Activated naive CD8-positive, alpha-beta T cell (primary cell): ENCODE measurements around the gene CIB4.
A peak's percentile ranks its signal among the peaks of the same experiment; 100 is the strongest.

Source experiments
- H3K27ac Mint-ChIP-seq: one replicate; pipeline ENCODE4 v1.8.0; 2021; ENCODE audit warnings: mixed read lengths
- H3K27me3 Mint-ChIP-seq: one replicate; pipeline ENCODE4 v1.8.0; 2021; ENCODE audit warnings: mixed read lengths
- H3K36me3 Mint-ChIP-seq: one replicate; pipeline ENCODE4 v1.8.0; 2021; ENCODE audit warnings: mixed read lengths
- H3K4me1 Mint-ChIP-seq: one replicate; pipeline ENCODE4 v1.8.0; 2021; ENCODE audit warnings: low read depth, mixed read lengths
- H3K4me3 Mint-ChIP-seq: one replicate; pipeline ENCODE4 v1.8.0; 2021; ENCODE audit warnings: mild to moderate bottlenecking, mixed read lengths
- H3K9me3 Mint-ChIP-seq: one replicate; pipeline ENCODE4 v1.8.0; 2021; ENCODE audit warnings: low read depth, mixed read lengths

Gene CIB4

DNA sequence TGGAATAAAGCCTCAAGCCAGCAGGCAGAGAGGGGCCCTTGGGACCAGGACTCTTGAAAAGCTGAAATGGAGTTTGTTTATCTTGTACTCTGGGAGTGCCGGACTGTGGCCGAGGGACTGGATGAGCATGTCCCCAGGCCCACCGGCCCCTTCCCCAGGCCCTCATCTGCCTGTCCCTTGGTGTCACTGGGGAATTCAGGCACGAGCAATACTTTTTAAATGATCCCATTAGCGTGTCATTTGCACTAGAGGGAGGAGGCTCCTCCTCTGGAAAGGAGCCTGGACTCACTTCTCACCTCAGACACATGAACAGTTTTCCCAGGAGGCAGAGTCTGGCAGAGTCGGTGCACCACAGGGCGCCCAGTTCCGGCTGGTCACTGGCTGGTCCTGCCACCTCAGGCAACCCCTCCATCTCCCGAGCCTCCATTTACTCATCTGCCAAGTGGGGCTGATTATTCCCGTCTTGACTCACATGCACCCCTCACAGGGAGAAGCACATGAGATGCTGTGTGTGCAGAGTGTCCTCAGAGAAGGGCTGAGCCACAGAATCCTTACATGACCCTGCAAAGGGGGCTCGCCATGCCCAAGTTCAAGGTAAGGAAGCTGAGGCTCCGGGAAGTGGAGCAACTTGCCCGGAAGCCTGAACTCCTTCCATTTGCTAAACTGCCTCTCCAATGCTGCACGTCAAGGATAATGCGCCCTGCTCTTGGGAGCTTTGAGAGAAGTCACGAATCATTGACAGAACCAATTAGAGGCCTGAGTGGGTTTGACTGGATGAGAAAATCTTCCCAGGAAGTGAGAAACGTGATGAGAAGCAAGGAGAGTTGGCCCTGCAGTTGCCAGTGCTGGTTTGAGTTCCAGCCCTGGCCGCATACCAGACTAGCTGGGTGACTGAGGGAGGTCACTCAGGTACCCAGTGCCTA, 26.7 kb downstream of the CIB4 start:
- H3K4me1 Mint-ChIP-seq, result peaks cover 14% of the 10 kb centered on the region
- H3K4me3 Mint-ChIP-seq, result no peak overlapping the region
- H3K9me3 Mint-ChIP-seq, result no peaks in the 10 kb centered on the region
- no peaks in the 10 kb centered on the region for H3K36me3 Mint-ChIP-seq
- no peak overlapping the region for H3K27ac Mint-ChIP-seq
- H3K27me3 Mint-ChIP-seq, result peaks cover 5% of the 10 kb centered on the region

DNA sequence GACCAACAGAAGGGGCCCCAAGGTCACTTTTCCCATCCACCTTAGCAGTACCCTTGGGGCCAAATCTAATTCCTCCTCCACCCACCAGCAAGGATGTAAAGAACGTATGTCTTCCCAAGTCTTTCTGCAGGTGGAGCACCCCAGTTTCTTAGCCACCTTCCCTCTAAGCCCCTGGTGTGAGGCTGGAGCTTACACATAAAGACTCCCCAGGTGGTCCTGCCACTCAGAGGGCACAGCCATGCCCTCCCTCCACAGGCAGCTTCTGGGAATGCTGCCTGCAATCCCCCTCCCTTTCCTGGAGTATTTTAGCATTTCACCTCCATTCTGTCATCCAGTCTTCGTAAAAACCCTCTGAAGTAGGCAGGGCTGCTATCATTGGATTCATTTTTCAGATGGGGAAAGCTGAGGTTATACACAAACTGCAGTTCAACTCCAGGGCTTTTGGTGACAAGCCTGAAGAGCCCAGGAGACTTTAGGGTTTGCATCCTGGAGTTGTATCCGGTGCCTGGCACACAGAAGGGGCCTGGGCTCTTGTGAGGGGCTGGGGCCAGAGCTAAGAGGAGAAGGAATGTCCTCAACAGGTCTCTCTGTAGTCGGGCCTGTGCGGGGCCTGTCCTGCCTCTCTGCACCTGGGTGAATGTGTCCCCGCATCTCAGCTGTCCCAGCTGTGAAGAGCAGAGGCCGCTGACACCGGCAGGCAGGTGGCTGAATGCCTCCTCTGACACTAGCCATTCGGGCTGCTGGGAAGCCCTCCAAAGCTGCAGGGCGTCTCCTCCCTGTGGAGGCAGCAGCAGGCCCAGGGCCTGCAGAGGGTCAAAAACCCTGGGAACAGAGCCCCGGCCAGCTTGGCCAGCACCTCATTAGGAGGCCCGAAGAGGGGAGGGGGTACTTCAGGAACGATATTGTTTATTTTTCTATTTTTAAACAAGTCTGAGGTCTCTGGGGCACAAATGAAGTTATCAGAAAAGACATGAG, 27.6 kb downstream of the CIB4 start:
- H3K9me3 Mint-ChIP-seq, result no peaks in the 10 kb centered on the region
- H3K27me3 Mint-ChIP-seq, result peaks cover 2% of the 10 kb centered on the region

DNA sequence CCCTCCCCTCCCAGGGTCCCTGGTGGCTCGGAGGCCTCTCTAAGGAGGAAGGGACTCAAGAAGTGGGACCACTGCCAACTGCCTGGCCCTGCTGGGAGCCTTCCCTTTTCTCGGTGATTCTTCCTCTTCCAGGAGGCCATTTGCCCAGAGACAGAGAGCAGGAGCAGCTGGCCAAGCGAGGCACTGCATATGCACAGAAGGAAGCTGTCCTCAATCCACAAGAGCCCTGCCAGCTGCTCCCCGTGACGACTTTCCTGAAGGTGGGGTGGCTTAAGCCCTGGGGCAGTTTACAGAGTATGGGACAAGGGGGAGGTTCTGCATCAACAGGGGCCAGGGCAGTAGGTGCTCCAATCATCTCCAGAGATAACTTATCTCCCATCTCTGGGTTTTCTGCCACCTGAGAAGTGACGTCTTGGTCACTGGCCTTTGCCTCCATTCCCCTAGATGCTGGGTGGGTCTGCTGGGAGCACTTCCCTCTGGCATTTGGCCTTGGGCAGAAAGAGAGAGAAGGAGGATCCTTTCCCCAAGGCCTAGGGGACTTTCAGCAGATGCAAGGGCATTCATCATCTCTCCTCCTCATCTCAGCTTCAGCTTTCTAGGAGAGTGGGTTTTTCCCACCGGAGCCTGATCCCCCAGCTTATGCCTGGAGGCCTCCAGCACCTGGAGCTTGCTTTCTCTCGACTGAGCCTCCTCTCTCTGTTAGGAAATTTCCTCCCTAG, 28.5 kb downstream of the CIB4 start:
- Mint-ChIP-seq H3K4me1 (peaks cover 25% of the 10 kb centered on the region), H3K4me3 (no peak overlapping the region), H3K27me3 (peaks cover 2% of the 10 kb centered on the region), H3K36me3 (no peaks in the 10 kb centered on the region), H3K9me3 (no peaks in the 10 kb centered on the region), H3K27ac (no peak overlapping the region)

More for the DNA sequence above, 27.6 kb downstream of the CIB4 start:
- no peaks in the 10 kb centered on the region for H3K36me3 Mint-ChIP-seq
- H3K27ac Mint-ChIP-seq, result no peak overlapping the region
- H3K4me3 Mint-ChIP-seq, result no peak overlapping the region
- H3K4me1 Mint-ChIP-seq, result peaks cover 21% of the 10 kb centered on the region

DNA sequence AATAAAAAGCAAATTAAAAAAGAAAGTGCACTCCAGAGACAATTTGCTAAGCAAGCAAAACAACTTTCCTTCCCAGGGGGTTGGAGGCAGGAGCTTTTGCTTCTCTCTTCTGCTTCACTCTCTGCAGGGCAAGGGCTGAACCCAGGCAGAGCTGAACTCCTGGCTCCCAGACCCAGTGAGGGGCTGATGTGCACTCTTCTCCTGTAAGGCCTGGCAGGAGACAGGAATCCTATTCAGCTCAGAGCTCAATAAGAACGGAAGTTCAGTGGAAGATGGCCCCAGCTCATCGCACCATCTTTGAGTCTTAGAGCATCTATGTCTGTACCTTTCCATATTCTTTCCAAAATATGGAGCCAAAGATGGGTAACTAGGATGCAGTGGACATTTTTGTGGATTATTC, 29.1 kb downstream of the CIB4 start:
- no peak overlapping the region for H3K27ac Mint-ChIP-seq
- no peaks in the 10 kb centered on the region for H3K9me3 Mint-ChIP-seq
- peaks cover 25% of the 10 kb centered on the region for H3K4me1 Mint-ChIP-seq
- no peaks in the 10 kb centered on the region for H3K36me3 Mint-ChIP-seq
- no peak overlapping the region for H3K4me3 Mint-ChIP-seq
- H3K27me3 Mint-ChIP-seq, result peaks cover 2% of the 10 kb centered on the region

DNA sequence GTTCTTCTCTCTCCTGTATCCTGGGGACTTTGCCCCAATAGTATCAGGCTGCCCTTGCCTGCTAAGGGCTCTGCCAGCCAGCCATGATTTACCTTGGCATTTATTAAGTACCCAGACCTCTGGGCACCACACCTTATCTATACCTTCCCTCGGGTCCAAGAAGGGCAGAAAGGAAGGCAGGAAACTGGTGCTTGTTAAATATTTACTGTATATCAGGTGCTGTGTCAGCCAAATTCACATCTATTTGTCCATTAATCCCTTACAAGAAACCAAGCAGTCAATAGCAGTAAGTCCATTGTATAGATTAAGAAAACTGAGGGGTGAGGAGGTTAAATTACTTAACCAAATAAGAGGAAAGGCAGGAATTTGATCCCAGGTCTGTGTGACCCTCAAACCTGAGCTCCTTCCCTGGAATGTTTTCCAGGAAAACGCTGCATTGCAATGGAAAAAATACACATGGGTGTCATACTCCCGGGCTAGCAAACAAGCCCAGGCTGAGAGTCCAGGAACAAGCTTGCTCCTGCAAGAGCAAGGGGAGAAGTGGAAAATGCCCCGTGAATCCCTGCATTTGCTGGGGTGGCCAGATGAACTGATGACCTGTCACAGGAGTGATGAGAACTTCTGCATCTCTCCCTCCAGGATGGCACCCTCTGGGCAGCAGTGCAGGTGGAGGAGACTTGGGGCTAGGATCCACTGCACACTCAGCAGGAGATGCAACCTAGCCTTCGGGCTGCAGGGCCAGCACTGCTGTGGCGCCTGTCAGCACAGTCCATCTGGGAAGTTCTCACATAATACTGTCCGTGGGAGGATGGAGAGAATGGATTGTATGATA, 30.4 kb downstream of the CIB4 start:
- Mint-ChIP-seq H3K27ac (no peak overlapping the region), H3K36me3 (no peaks in the 10 kb centered on the region), H3K9me3 (no peaks in the 10 kb centered on the region), H3K4me1 (peaks cover 25% of the 10 kb centered on the region), H3K4me3 (no peak overlapping the region), H3K27me3 (no peaks in the 10 kb centered on the region)

DNA sequence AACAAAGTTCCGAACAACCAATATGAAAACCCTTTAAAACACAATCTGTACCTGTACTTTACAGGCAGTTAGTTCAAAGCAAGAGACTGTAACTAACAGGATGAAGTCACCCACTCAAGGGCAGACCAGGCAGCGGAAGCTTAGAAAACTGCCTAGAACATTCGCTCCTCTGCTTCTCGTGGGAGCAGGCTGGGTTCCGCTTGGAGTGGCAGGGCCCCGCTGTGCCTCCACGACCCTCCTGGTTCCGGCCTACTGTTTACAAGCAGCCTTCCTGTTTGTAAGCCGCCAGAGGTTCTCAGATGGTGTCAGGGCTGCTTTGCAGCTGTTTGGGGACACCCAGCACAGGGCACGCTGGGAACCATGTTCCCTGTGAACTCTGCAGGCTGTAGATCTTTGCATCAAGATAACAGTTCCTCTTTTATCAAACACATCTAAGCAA, 31.3 kb downstream of the CIB4 start:
- H3K36me3 Mint-ChIP-seq, result no peaks in the 10 kb centered on the region
- peaks cover 25% of the 10 kb centered on the region for H3K4me1 Mint-ChIP-seq
- H3K4me3 Mint-ChIP-seq, result peak overlapping the region; percentile 51
- no peaks in the 10 kb centered on the region for H3K9me3 Mint-ChIP-seq
- peak overlapping the region; percentile 61 for H3K27ac Mint-ChIP-seq
- H3K27me3 Mint-ChIP-seq, result peaks cover 2% of the 10 kb centered on the region

DNA sequence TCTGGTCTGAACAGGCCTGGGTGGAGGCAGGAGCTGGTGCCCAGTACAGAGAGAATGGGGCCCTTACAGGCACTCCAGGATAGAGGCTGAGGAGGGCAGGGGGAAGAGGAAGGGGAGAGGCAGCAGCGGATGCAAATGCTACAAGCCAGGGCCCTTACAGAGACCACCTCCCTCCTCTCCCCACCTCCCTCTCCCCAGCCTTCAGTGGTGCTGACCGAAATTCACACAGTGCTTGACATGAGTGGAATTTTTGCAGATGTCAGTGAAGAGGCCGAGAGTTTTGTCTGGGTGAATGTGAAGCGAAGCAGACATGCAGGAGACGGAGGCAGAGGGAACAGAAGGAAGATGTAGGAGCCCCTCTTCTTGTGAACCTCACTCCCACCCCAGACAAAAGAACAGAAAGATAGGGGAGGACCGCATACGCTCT, 31.9 kb downstream of the CIB4 start:
- Mint-ChIP-seq H3K36me3 (no peaks in the 10 kb centered on the region), H3K4me3 (peak overlapping the region; percentile 42), H3K9me3 (no peaks in the 10 kb centered on the region), H3K27ac (peak overlapping the region; percentile 61), H3K4me1 (peaks cover 25% of the 10 kb centered on the region), H3K27me3 (peaks cover 2% of the 10 kb centered on the region)

DNA sequence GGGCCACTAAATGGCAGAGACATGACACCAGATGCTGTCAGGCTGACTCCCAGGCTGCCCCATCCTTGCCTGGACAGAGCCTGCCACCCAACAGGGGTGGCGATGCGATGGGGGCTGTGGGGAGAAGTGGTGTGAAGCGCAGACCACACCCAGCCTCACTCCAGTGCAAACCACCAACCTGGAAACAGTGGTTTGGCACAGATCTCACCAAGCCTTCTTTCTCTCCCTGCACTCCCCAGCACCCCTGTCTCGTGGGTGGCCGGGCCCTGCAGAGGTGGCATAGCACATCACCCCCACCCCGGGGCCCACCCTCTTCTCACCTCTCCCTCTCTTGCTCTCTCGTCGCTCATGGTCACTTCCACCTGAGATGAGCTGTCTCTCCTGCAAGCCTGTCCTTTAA, 32.6 kb downstream of the CIB4 start:
- H3K4me1 Mint-ChIP-seq, result peaks cover 25% of the 10 kb centered on the region
- H3K9me3 Mint-ChIP-seq, result no peaks in the 10 kb centered on the region
- no peak overlapping the region for H3K27ac Mint-ChIP-seq
- no peak overlapping the region for H3K4me3 Mint-ChIP-seq
- peaks cover 2% of the 10 kb centered on the region for H3K27me3 Mint-ChIP-seq
- no peaks in the 10 kb centered on the region for H3K36me3 Mint-ChIP-seq

DNA sequence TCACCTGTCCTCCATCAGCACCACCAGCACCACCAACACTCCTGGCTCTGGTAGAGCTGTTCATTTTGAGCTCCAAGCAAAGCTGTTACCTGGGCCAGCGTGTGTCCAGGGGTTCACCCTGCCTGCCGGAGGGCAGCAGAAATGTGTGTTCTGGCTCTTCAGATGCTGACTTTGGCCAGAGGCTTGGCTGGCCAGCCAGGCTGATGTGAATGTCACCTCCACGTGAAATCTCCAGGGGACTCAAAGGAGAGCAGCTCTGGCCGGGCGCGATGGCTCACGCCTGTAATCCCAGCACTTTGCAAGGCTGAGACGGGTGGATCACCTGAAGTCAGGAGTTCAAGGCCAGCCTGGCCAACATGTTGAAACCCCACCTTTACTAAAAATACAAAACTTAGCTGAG, 33.5 kb downstream of the CIB4 start:
- Mint-ChIP-seq H3K4me3 (no peak overlapping the region), H3K36me3 (no peaks in the 10 kb centered on the region), H3K9me3 (no peaks in the 10 kb centered on the region), H3K27ac (no peak overlapping the region), H3K4me1 (peaks cover 25% of the 10 kb centered on the region), H3K27me3 (peaks cover 4% of the 10 kb centered on the region)

DNA sequence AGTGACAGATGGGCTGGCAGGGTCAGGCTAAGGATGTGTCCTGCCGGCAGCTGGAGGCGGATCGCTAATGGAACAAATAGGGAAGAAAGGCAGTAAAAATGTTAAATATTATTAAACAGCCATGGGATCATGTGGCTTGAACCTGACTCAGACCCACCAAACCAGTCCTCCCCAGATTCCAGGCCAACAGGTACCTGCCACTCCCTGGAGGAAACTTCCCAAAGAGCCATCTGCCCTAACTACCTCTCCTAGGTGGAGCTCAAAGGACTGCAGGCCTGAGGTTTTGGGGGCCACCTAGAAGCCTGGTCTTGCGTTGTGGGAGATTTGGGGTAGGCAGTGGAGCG, 34.3 kb downstream of the CIB4 start:
- peaks cover 25% of the 10 kb centered on the region for H3K4me1 Mint-ChIP-seq
- no peaks in the 10 kb centered on the region for H3K9me3 Mint-ChIP-seq
- H3K4me3 Mint-ChIP-seq, result no peak overlapping the region
- H3K36me3 Mint-ChIP-seq, result no peaks in the 10 kb centered on the region
- no peak overlapping the region for H3K27ac Mint-ChIP-seq
- H3K27me3 Mint-ChIP-seq, result peaks cover 9% of the 10 kb centered on the region

DNA sequence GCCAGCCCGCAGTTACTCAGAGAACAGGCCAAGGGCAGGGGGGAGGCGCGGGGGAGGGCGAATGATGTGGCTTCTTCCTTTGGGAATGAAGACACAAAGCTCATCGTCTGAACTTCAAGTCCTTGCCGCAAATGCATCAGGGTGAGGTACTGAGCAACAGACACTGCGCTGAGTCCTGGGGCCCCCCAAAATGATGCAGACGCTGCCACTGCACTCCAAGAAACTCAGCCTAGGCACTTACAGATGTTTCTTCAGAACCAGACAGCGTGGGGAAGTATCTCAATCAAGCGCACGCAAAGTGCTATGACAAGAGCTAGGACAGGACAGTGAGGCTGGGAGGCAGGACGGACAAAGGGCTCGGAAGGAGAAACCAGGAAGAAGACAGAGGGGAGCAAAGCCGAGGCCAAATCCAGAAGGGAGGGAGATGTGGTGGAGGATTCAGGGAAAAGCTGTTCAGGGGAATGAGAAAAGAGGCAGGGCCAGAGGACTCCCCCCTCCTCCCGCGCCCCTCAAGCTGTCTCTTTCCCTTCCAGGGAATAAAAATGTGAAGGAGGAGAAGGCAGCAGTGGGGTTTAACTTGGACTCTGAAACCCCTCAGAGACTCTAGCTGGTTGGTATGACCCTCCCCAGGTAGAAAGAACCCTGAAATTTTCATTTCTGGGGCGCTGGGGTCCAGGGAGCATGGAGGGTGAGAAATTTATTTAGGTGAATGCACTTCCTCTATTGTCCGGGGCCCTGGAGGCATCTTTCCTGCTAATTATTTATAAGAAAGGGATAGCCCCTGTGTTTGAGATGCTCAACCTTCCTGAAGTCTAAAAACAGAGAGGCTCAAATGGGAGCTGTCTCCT, 34.9 kb downstream of the CIB4 start:
- H3K27me3 Mint-ChIP-seq, result peaks cover 14% of the 10 kb centered on the region
- no peak overlapping the region for H3K27ac Mint-ChIP-seq
- peaks cover 25% of the 10 kb centered on the region for H3K4me1 Mint-ChIP-seq
- H3K36me3 Mint-ChIP-seq, result no peaks in the 10 kb centered on the region
- H3K4me3 Mint-ChIP-seq, result no peak overlapping the region
- H3K9me3 Mint-ChIP-seq, result no peaks in the 10 kb centered on the region

DNA sequence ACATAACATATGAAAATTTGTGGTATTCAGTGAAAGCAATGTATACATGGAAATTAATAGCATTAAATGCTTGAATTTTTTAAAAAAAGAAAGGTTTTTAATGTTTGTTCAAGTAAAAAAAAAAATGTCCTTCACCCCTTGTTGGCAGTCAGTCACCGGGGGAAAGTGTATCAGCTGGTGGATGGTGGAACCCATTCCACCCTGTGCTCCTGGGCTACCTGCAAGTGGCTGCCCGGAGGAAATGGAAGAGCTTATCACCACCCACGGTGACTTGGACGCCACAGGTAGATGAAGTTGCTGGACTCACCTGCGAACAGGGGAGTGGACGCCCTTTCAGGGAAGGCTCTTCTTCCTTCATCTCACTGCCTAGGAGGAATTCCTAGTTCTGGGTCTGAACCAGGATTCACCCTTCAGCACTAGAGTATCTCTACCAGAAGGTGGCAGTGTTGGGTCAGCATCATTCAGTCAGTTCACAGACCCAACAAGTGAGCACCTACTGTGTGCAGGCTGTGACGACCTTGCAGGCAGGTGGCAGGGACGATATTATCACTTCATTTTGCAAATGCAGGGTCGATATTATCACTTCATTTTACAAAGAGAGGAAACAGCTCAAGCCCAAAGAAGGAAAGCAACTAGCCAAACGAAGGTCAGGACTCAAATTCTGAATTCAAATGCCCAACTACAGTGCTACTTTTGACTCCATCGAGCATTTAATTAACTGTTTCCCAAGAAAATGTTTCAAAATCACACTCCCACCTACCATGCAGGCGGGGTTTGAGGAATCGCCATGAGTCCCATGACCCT, 35.8 kb downstream of the CIB4 start:
- Mint-ChIP-seq H3K27me3 (peaks cover 16% of the 10 kb centered on the region), H3K9me3 (no peaks in the 10 kb centered on the region), H3K27ac (no peak overlapping the region)

DNA sequence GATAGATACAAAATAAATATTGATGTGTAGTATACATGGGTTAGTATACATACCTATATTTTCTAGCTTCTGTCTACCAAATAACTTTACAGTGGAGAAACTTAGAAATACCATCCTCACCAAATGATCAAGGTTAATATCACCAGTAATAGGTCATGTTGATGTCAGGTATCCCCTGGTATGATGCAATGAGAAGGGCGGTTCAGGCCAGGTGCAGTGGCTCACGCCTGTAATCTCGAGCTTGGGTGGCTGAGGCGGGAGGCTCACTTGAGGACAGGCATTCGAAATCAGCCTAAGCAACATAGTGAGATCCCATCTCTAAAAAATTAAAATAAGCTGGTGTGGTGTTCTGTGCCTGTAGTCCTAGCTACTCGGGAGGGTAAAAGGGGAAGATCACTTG, 38.6 kb downstream of the CIB4 start:
- Mint-ChIP-seq H3K36me3 (no peaks in the 10 kb centered on the region), H3K9me3 (no peaks in the 10 kb centered on the region), H3K27me3 (peaks cover 16% of the 10 kb centered on the region), H3K27ac (no peak overlapping the region), H3K4me1 (peaks cover 7% of the 10 kb centered on the region), H3K4me3 (no peak overlapping the region)

More for the DNA sequence above, 35.8 kb downstream of the CIB4 start:
- peaks cover 23% of the 10 kb centered on the region for H3K4me1 Mint-ChIP-seq
- no peak overlapping the region for H3K4me3 Mint-ChIP-seq
- H3K36me3 Mint-ChIP-seq, result no peaks in the 10 kb centered on the region
